H1 (cell line): Measurements from ENCODE around the gene ARFRP1. TPM values are rescaled to one million over a fixed set of nuclear protein-coding genes. Genes with fewer than 3 reads are reported as not detected.

Experiments used
- CTCF ChIA-PET: fragments of 300-600 bp; sonication (Branson Sonifier 250); formaldehyde crosslinking; loops from one replicate; lab custom pipeline; 2021; ENCODE audit not compliant: partially characterized antibody; lab: Charles Lee
- POLR2A ChIA-PET: fragments of 300-600 bp; sonication (Branson Sonifier 250); formaldehyde crosslinking; loops from one replicate; lab custom pipeline; 2021; ENCODE audit warnings: inconsistent platforms; ENCODE audit not compliant: partially characterized antibody; lab: Charles Lee
- DNase-seq, 2 experiments: peaks; one replicate each; pipeline versions ENCODE4 v3.0.0 to v3.0.0-alpha.2; 2010 to 2022; ENCODE audit warnings: low spot score in 2 of 2, low read depth in 1 of 2, mixed read lengths in 1 of 2
- FAIRE-seq: peaks from 2 replicates; lab custom pipeline; 2011; peaks lifted over from hg19 to GRCh38; lab: Jason Lieb, UNC
- H2AFZ ChIP-seq: 2 replicates; pipeline ENCODE4 v1.8.1; 2012; ENCODE audit warnings: low read length, inconsistent platforms
- H2AK5ac ChIP-seq: 2 replicates; pipeline ENCODE4 v1.6.1; 2013; ENCODE audit warnings: low read depth, low read length
- H2BK120ac ChIP-seq: replicated peaks from 2 replicates; pipeline ENCODE3; 2013; ENCODE audit warnings: low read depth, low read length, inconsistent platforms
- H2BK12ac ChIP-seq: 2 replicates; pipeline ENCODE4 v1.6.1; 2013; ENCODE audit warnings: low read depth, low read length
- H2BK15ac ChIP-seq: 2 replicates; pipeline ENCODE4 v1.6.1; 2013; ENCODE audit warnings: low read length
- H2BK20ac ChIP-seq: 2 replicates; pipeline ENCODE4 v1.6.1; 2013; ENCODE audit warnings: low read length
- H2BK5ac ChIP-seq: 2 replicates; pipeline ENCODE4 v1.6.1; 2013; ENCODE audit warnings: low read depth, low read length
- H3K14ac ChIP-seq: 2 replicates; pipeline ENCODE4 v1.6.1; 2013; ENCODE audit warnings: inconsistent platforms; ENCODE audit not compliant: insufficient read length
- H3K18ac ChIP-seq: 2 replicates; pipeline ENCODE4 v1.6.1; 2013; ENCODE audit warnings: low read length; ENCODE audit errors: extremely low read depth
- H3K23ac ChIP-seq: 2 replicates; pipeline ENCODE4 v1.6.1; 2013; ENCODE audit warnings: inconsistent platforms; ENCODE audit not compliant: insufficient read length
- H3K23me2 ChIP-seq: 2 replicates; pipeline ENCODE4 v1.6.1; 2013; ENCODE audit warnings: low read depth, low read length
- H3K27ac ChIP-seq: 2 replicates; pipeline ENCODE4 v1.6.1; 2011; ENCODE audit warnings: low read depth, low read length, inconsistent platforms
- H3K27me3 ChIP-seq, 4 experiments: replicated peaks in 1 of 4; 1 replicate in 1 of 4; 2 replicates in 3 of 4; pipeline versions ENCODE4 v1.6.1 to v1.8.1; 2011 to 2013; ENCODE audit warnings: low read length in 3 of 4, mild to moderate bottlenecking in 3 of 4, inconsistent platforms in 2 of 4, mixed read lengths in 2 of 4, moderate library complexity in 1 of 4; ENCODE audit not compliant: control insufficient read depth in 3 of 4, insufficient read depth in 3 of 4; ENCODE audit errors: extremely low read depth in 1 of 4
- H3K36me3 ChIP-seq, 4 experiments: 2 replicates each; pipeline versions ENCODE4 v1.6.1 to v1.8.1; 2011 to 2013; ENCODE audit warnings: mild to moderate bottlenecking in 4 of 4, low read length in 3 of 4, moderate library complexity in 2 of 4, control low read depth in 1 of 4, inconsistent platforms in 1 of 4; ENCODE audit not compliant: insufficient read depth in 4 of 4, control insufficient read depth in 2 of 4
- H3K4ac ChIP-seq: replicated peaks from 2 replicates; pipeline ENCODE3; 2013; ENCODE audit warnings: low read length, low read depth, mixed read lengths, inconsistent platforms; ENCODE audit not compliant: insufficient read length
- H3K4me1 ChIP-seq, 4 experiments: replicated peaks in 1 of 4; 1 replicate in 1 of 4; 2 replicates in 3 of 4; pipeline versions ENCODE4 v1.6.1 to v1.8.1; 2011 to 2013; ENCODE audit warnings: low read length in 3 of 4, inconsistent platforms in 2 of 4, mixed read lengths in 1 of 4; ENCODE audit not compliant: insufficient read depth in 4 of 4, control insufficient read depth in 3 of 4
- H3K4me2 ChIP-seq, 2 experiments: 2 replicates each; pipeline versions ENCODE4 v1.6.1 to v1.8.1; 2011 to 2013; ENCODE audit warnings: low read depth in 2 of 2, low read length in 2 of 2, control low read depth in 1 of 2, inconsistent platforms in 1 of 2, mild to moderate bottlenecking in 1 of 2; ENCODE audit not compliant: insufficient read depth in 1 of 2
- H3K4me3 ChIP-seq, 4 experiments: fragments of 200-600, 300-600 bp in 1 of 4; sonication (generic), shearing (Covaris generic), sonication (Bioruptor Twin) in 1 of 4; 2 replicates each; pipeline versions ENCODE4 v1.5.1 to v1.8.1; 2011 to 2016; ENCODE audit warnings: low read length in 4 of 4, low read depth in 3 of 4, control low read depth in 2 of 4, inconsistent platforms in 2 of 4, mild to moderate bottlenecking in 2 of 4, mixed read lengths in 1 of 4, moderate library complexity in 1 of 4; ENCODE audit not compliant: insufficient read depth in 2 of 4; ENCODE audit errors: extremely low read depth in 1 of 4
- H3K56ac ChIP-seq: replicated peaks from 2 replicates; pipeline ENCODE3; 2013; ENCODE audit warnings: low read depth, mild to moderate bottlenecking, mixed read lengths, low read length, inconsistent platforms; ENCODE audit not compliant: insufficient read length
- H3K79me1 ChIP-seq: 2 replicates; pipeline ENCODE4 v1.6.1; 2013; ENCODE audit warnings: low read depth, low read length, control low read depth
- H3K79me2 ChIP-seq, 2 experiments: 2 replicates each; pipeline versions ENCODE4 v1.6.1 to v1.8.1; 2012 to 2013; ENCODE audit warnings: low read length in 2 of 2, mild to moderate bottlenecking in 2 of 2, inconsistent platforms in 1 of 2; ENCODE audit not compliant: insufficient read depth in 2 of 2, control insufficient read depth in 1 of 2
- H3K9ac ChIP-seq, 4 experiments: replicated peaks in 1 of 4; 1 replicate in 1 of 4; 2 replicates in 3 of 4; pipeline versions ENCODE4 v1.6.1 to v1.8.1; 2011 to 2013; ENCODE audit warnings: low read depth in 3 of 4, low read length in 3 of 4, control low read depth in 2 of 4, mild to moderate bottlenecking in 2 of 4, moderate library complexity in 2 of 4, inconsistent platforms in 1 of 4; ENCODE audit errors: extremely low read depth in 1 of 4
- H3K9me3 ChIP-seq, 2 experiments: 2 replicates each; pipeline versions ENCODE4 v1.6.1 to v1.8.1; 2012 to 2013; ENCODE audit warnings: mild to moderate bottlenecking in 2 of 2, moderate library complexity in 2 of 2, control low read depth in 1 of 2, inconsistent platforms in 1 of 2, low read depth in 1 of 2, low read length in 1 of 2, mixed read lengths in 1 of 2; ENCODE audit not compliant: insufficient read depth in 2 of 2
- H4K20me1 ChIP-seq, 2 experiments: replicated peaks in 1 of 2; 2 replicates each; pipeline versions ENCODE3 to v1.8.1; 2011 to 2013; ENCODE audit warnings: inconsistent platforms in 2 of 2, low read length in 2 of 2, mild to moderate bottlenecking in 1 of 2; ENCODE audit not compliant: insufficient read depth in 2 of 2, control insufficient read depth in 1 of 2
- H4K5ac ChIP-seq: 2 replicates; pipeline ENCODE4 v1.6.1; 2013; ENCODE audit warnings: low read length, low read depth, mixed read lengths, inconsistent platforms; ENCODE audit not compliant: insufficient read length
- H4K8ac ChIP-seq: 2 replicates; pipeline ENCODE4 v1.8.0; 2013; ENCODE audit warnings: mild to moderate bottlenecking, moderate library complexity, low read length, inconsistent platforms; ENCODE audit not compliant: insufficient read depth; ENCODE audit errors: extremely low read depth
- H4K91ac ChIP-seq: replicated peaks from 2 replicates; pipeline ENCODE3; 2013; ENCODE audit warnings: low read length, mixed read lengths, inconsistent platforms; ENCODE audit not compliant: insufficient read length
- CHD1 ChIP-seq: IDR thresholded peaks from 2 replicates; pipeline ENCODE4 v1.6.1; 2012; ENCODE audit warnings: low read depth, low read length, improper control_type of control experiment
- KDM4A ChIP-seq: IDR thresholded peaks from one replicate; pipeline ENCODE4 v1.7.1; 2012; ENCODE audit warnings: low read depth, mild to moderate bottlenecking, moderate library complexity, low read length, inconsistent platforms; ENCODE audit not compliant: severe bottlenecking
- MAX ChIP-seq: IDR thresholded peaks from 2 replicates; pipeline ENCODE4 v1.6.1; 2012; ENCODE audit warnings: inconsistent platforms
- WGBS, 2 experiments: shearing (Covaris generic) in 1 of 2; methylation state at CpG; one replicate each; pipeline versions ENCODE4 v1.1.6 to v1.1.7; 2013 to 2015; ENCODE audit warnings: low lambda C conversion rate in 2 of 2, mixed read lengths in 2 of 2, inconsistent platforms in 1 of 2, low coverage in 1 of 2, missing lambda C conversion rate in 1 of 2; ENCODE audit not compliant: insufficient replicate concordance in 2 of 2, insufficient coverage in 1 of 2, insufficient read length in 1 of 2; ENCODE audit errors: extremely low coverage in 1 of 2, missing lambda C conversion rate in 1 of 2; 5-methylcytosine and 5-hydroxymethylcytosine counted together
- polyA plus RNA-seq, 7 experiments: library from polyadenylated mRNA; depleted of rRNA in 3 of 7; stranded (reverse) in 5 of 7; unstranded in 2 of 7; fragments of >200 nt in 5 of 7; fragments of 200-250 nt in 2 of 7; gene quantifications; 1 replicate in 5 of 7; 2 replicates in 1 of 7; 4 replicates in 1 of 7; pipeline versions ENCODE4 v1.2.1 to v1.2.3, GENCODE V29; 2011 to 2013; ENCODE audit warnings: missing spikeins in 2 of 7, mixed read lengths in 2 of 7
- total RNA-seq: library from RNA; stranded (reverse); fragmentation: NEBNext Ultra II Directional; extraction: Animal tissue kit (Norgen Biotek cat#: 25700); gene quantifications from 2 replicates; pipeline ENCODE4 v1.2.1, GENCODE V29; 2021

ARFRP1 gene
- total and polyA plus RNA-seq, 2 of the 8 experiments (the other 6 are each of a cell fraction or from before 2014, with no cell fraction given) = 12.9 to 22.9 TPM

- H3K36me3 ChIP-seq = peaks cover 0 to 15% (median 4%) of the 10 kb centered on the region in 4 experiments; a peak in 4 of 8 replicates
- no peak overlapping the region; the same call in 1 of the 2 replicates for H4K8ac ChIP-seq
- no peak overlapping the region for H4K5ac ChIP-seq
- peak overlapping the region; percentile 76 to 81 for H3K4me2 ChIP-seq
- FAIRE-seq = no peak
- ChIA-PET POLR2A (interaction anchor here (1.3 to 1.5 kb wide), 4 partner anchors 37 to 199 kb away, joined by 3 to 10 read pairs (median 4); partner anchors contain the start of gene TNFRSF6B), CTCF (no interaction called here)
- H4K20me1 ChIP-seq = peaks cover 5 to 8% of the 10 kb centered on the region in 2 experiments
- H3K4ac ChIP-seq = no peak overlapping the region
- H3K14ac ChIP-seq = no peak overlapping the region
- no peak overlapping the region for H2BK15ac ChIP-seq
- peaks cover 9% of the 10 kb centered on the region for H3K23me2 ChIP-seq
- WGBS, 2 experiments = 75% methylated on average over 13 of the region's 13 CpGs; no CpG with 5 or more reads in 1 of the 2 experiments
- no peak overlapping the region for H2AK5ac ChIP-seq
- H4K91ac ChIP-seq = no peak overlapping the region
- H3K4me1 ChIP-seq = peaks cover 0 to 12% (median 10%) of the 10 kb centered on the region in 4 experiments; a peak in 6 of 7 replicates
- peak overlapping the region; percentile 75 to 96 (median 84); a peak in 7 of 8 replicates for H3K4me3 ChIP-seq
- H3K79me2 ChIP-seq = peaks cover 0 to 9% of the 10 kb centered on the region in 2 experiments; a peak in 1 of 4 replicates
- H3K79me1 ChIP-seq = no peaks in the 10 kb centered on the region; the same call in 1 of the 2 replicates
- H2BK12ac ChIP-seq = 0 out of 2 replicates have a peak overlapping the region, but pooled peaks have one; percentile 27
- H3K9ac ChIP-seq = peak overlapping the region in 1 of 4 experiments; percentile 44; a peak in 1 of 7 replicates
- H3K27ac ChIP-seq = no peak overlapping the region
- H3K56ac ChIP-seq = no peak overlapping the region
- no peak for DNase-seq
- no peak overlapping the region for H2BK120ac ChIP-seq
- no peak overlapping the region for H3K23ac ChIP-seq
- no peak overlapping the region for H3K18ac ChIP-seq
- no peak overlapping the region for H2BK20ac ChIP-seq
- H2BK5ac ChIP-seq = no peak overlapping the region; the same call in 1 of the 2 replicates
- H3K27me3 ChIP-seq = no peaks in the 10 kb centered on the region
- no peak for TF ChIP-seq CHD1
- no peak for TF ChIP-seq KDM4A
- no peak for TF ChIP-seq MAX
- TF ChIP-seq, all 59 proteins: peak for 0
- no peaks in the 10 kb centered on the region for H3K9me3 ChIP-seq
- H2AFZ ChIP-seq = no peak overlapping the region
Observed at GRCh38 chr20:63659370-63659769, 48.4 kb downstream of the ARFRP1 start.
